ENCODE data around the gene KLF18. TPM values are rescaled to one million over a fixed set of nuclear protein-coding genes. Genes with fewer than 3 reads are reported as not detected.
"Not testable (repeated sequence)": the region's sequence is repeated elsewhere in the genome, so short reads cannot be mapped to it uniquely, and the experiment has no call there.

Gene KLF18
- total RNA-seq, 1 experiment from 2014 or later: not detected

GRCh38 chr1:44146536-44147361, 5.3 kb upstream of the KLF18 start:
- H3K36me3 Mint-ChIP-seq (ENCODE audit: insufficient read depth, unreplicated experiment): no peaks in the 10 kb centered on the region
- H3K4me3 Mint-ChIP-seq (ENCODE audit: unreplicated experiment): no peak overlapping the region
- TF ChIP-seq CTCF (IDR thresholded peaks at IDR 0.05; ENCODE audit: unreplicated experiment): no peak
- H3K4me1 Mint-ChIP-seq (ENCODE audit: insufficient read depth, unreplicated experiment): no peaks in the 10 kb centered on the region
- no peak overlapping the region for H3K27ac Mint-ChIP-seq (ENCODE audit: low read depth, unreplicated experiment)
- ChIA-PET CTCF (no interaction called here), POLR2A (no interaction called here)
- intact Hi-C loops (cut with micrococcal nuclease): no loop called here
- no TSS peak for BruUV-seq (replicated peaks)
- no peak for DNase-seq (ENCODE audit: unreplicated experiment)
- H3K9me3 Mint-ChIP-seq (ENCODE audit: unreplicated experiment): peaks cover 7% of the 10 kb centered on the region
- H3K27me3 Mint-ChIP-seq (ENCODE audit: insufficient read depth, unreplicated experiment): no peaks in the 10 kb centered on the region

GRCh38 chr1:44144962-44145756, 3.7 kb upstream of the KLF18 start:
- no peak for DNase-seq (ENCODE audit: unreplicated experiment)
- BruUV-seq (replicated peaks): no TSS peak
- intact Hi-C loops (cut with micrococcal nuclease): no loop called here
- H3K36me3 Mint-ChIP-seq (ENCODE audit: insufficient read depth, unreplicated experiment): no peaks in the 10 kb centered on the region
- no peaks in the 10 kb centered on the region for H3K27me3 Mint-ChIP-seq (ENCODE audit: insufficient read depth, unreplicated experiment)
- H3K27ac Mint-ChIP-seq (ENCODE audit: low read depth, unreplicated experiment): no peak overlapping the region
- H3K9me3 Mint-ChIP-seq (ENCODE audit: unreplicated experiment): peaks cover 7% of the 10 kb centered on the region
- TF ChIP-seq CTCF (IDR thresholded peaks at IDR 0.05; ENCODE audit: unreplicated experiment): no peak
- CTCF ChIA-PET: no interaction called here
- POLR2A ChIA-PET: no interaction called here
- H3K4me1 Mint-ChIP-seq (ENCODE audit: insufficient read depth, unreplicated experiment): no peaks in the 10 kb centered on the region
- H3K4me3 Mint-ChIP-seq (ENCODE audit: unreplicated experiment): no peak overlapping the region

GRCh38 chr1:44139565-44139964, 1.9 kb downstream of the KLF18 start:
- H3K27me3 Mint-ChIP-seq (ENCODE audit: insufficient read depth, unreplicated experiment); POLR2A ChIA-PET; CTCF ChIA-PET; H3K27ac Mint-ChIP-seq (ENCODE audit: low read depth, unreplicated experiment); intact Hi-C loops (cut with micrococcal nuclease); BruUV-seq (replicated peaks); H3K36me3 Mint-ChIP-seq (ENCODE audit: insufficient read depth, unreplicated experiment); DNase-seq (ENCODE audit: unreplicated experiment); H3K4me1 Mint-ChIP-seq (ENCODE audit: insufficient read depth, unreplicated experiment); H3K9me3 Mint-ChIP-seq (ENCODE audit: unreplicated experiment); H3K4me3 Mint-ChIP-seq (ENCODE audit: unreplicated experiment): not testable (repeated sequence)

GRCh38 chr1:44138239-44138638, 3.2 kb downstream of the KLF18 start:
- CTCF ChIA-PET: no interaction called here
- DNase-seq (ENCODE audit: unreplicated experiment): no peak
- H3K36me3 Mint-ChIP-seq (ENCODE audit: insufficient read depth, unreplicated experiment): no peaks in the 10 kb centered on the region
- POLR2A ChIA-PET: no interaction called here
- intact Hi-C loops (cut with micrococcal nuclease): no loop called here
- no TSS peak for BruUV-seq (replicated peaks)
- H3K9me3 Mint-ChIP-seq (ENCODE audit: unreplicated experiment): no peaks in the 10 kb centered on the region
- no peak for TF ChIP-seq CTCF (IDR thresholded peaks at IDR 0.05; ENCODE audit: unreplicated experiment)
- H3K4me1 Mint-ChIP-seq (ENCODE audit: insufficient read depth, unreplicated experiment): no peaks in the 10 kb centered on the region
- no peak overlapping the region for H3K27ac Mint-ChIP-seq (ENCODE audit: low read depth, unreplicated experiment)
- no peak overlapping the region for H3K4me3 Mint-ChIP-seq (ENCODE audit: unreplicated experiment)
- H3K27me3 Mint-ChIP-seq (ENCODE audit: insufficient read depth, unreplicated experiment): no peaks in the 10 kb centered on the region
